GM18873 (cell line): ENCODE measurements around the gene TRIM10.
"Not testable (repeated sequence)": the region's sequence is repeated elsewhere in the genome, so short reads cannot be mapped to it uniquely, and the experiment has no call there.

ENCODE experiments used
- ATAC-seq: cut with Tn5 transposase; IDR thresholded peaks from one replicate; pipeline ENCODE4 v1.9.1; 2021; ENCODE audit warnings: mild to moderate bottlenecking, moderate library complexity, moderate number of reproducible peaks; ENCODE audit not compliant: unreplicated experiment, low FRiP score

Gene TRIM10

GRCh38 chr6:30154709-30155519 lies 6.1 kb downstream of the TRIM10 start:
- no peak for ATAC-seq

- no peak for ATAC-seq
These were observed 7.0 kb downstream of the TRIM10 start for GRCh38 chr6:30154061-30154460.

- ATAC-seq = no peak
These were observed 8.0 kb downstream of the TRIM10 start for GRCh38 chr6:30152910-30153610.

- no peak for ATAC-seq
These were observed 8.9 kb downstream of the TRIM10 start for GRCh38 chr6:30152016-30152673.

GRCh38 chr6:30151580-30151979 lies 9.4 kb downstream of the TRIM10 start:
- ATAC-seq = no peak

GRCh38 chr6:30150671-30151395 lies 10.2 kb downstream of the TRIM10 start:
- ATAC-seq = no peak

- ATAC-seq = no peak
These were observed 11.0 kb downstream of the TRIM10 start for GRCh38 chr6:30149858-30150550.

GRCh38 chr6:30149234-30149633 lies 11.8 kb downstream of the TRIM10 start:
- ATAC-seq = no peak

- ATAC-seq = no peak
These were observed 13.9 kb downstream of the TRIM10 start for GRCh38 chr6:30147096-30147495.

- no peak for ATAC-seq
These were observed 15.2 kb downstream of the TRIM10 start for GRCh38 chr6:30145818-30146217.

GRCh38 chr6:30144811-30145210 lies 16.2 kb downstream of the TRIM10 start:
- no peak for ATAC-seq

GRCh38 chr6:30143780-30144179 lies 17.2 kb downstream of the TRIM10 start:
- ATAC-seq = no peak

- ATAC-seq = no peak
These were observed 18.3 kb downstream of the TRIM10 start for GRCh38 chr6:30142665-30143064.

GRCh38 chr6:30140240-30140639 lies 20.8 kb downstream of the TRIM10 start:
- not testable (repeated sequence) for ATAC-seq

- no peak for ATAC-seq
These were observed 24.3 kb downstream of the TRIM10 start for GRCh38 chr6:30136570-30137286.

GRCh38 chr6:30135757-30136156 lies 25.3 kb downstream of the TRIM10 start, which contains the start of gene TRIM40:
TRIM40 (plus strand) TSS chr6:30136140; CDS start chr6:30137037, 897 bp downstream.
- no peak for ATAC-seq

GRCh38 chr6:30135147-30135546 lies 25.9 kb downstream of the TRIM10 start:
- no peak for ATAC-seq

GRCh38 chr6:30131947-30132497 lies 29.0 kb downstream of the TRIM10 start:
- ATAC-seq = no peak
